GM12875 (cell line): ENCODE results near the gene PCK1.

Experiments used
- H3K4me3 ChIP-seq: one replicate; pipeline ENCODE4 v1.5.1; 2011; ENCODE audit warnings: low read depth, low read length, control low read depth
- TF ChIP-seq, protein P1 (sequence below): IDR thresholded peaks from 2 replicates; pipeline ENCODE4 v1.5.1; 2011; ENCODE audit warnings: low read depth, mild to moderate bottlenecking, control low read depth, inconsistent platforms, low read length, moderate library complexity, borderline replicate concordance; ENCODE audit not compliant: insufficient read depth

Gene PCK1

DNA sequence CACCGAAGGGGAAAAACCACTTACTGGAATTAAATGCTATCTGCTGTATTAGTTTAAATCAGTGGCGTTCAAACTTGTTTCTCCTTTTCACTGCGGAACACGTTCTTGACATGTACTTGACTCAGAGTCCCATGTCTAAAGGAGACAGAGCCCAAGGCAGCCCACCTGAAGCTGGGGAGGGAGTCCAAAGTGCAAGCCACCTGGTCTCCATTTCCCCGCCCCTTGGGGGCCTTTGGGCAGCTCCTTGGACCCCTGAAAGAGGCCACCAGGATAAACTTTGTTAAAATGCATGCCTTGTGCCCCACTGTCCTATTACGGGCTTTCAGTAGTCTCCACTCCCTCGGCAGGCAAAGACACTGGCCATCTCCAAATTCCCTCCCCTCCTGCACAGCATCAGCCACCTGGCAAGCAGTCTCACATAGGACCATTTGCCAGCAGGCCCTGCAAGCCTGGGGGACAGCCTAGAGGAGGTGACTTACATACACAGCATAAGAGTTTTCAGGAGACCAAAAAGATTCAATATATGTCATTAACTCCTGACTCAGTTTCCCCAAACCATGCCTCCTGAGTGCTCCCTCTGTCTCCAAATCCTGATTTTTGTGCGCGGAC, 6.7 kb downstream of the PCK1 start:
- no peak overlapping the region for H3K4me3 ChIP-seq
- TF ChIP-seq, protein P1, sequence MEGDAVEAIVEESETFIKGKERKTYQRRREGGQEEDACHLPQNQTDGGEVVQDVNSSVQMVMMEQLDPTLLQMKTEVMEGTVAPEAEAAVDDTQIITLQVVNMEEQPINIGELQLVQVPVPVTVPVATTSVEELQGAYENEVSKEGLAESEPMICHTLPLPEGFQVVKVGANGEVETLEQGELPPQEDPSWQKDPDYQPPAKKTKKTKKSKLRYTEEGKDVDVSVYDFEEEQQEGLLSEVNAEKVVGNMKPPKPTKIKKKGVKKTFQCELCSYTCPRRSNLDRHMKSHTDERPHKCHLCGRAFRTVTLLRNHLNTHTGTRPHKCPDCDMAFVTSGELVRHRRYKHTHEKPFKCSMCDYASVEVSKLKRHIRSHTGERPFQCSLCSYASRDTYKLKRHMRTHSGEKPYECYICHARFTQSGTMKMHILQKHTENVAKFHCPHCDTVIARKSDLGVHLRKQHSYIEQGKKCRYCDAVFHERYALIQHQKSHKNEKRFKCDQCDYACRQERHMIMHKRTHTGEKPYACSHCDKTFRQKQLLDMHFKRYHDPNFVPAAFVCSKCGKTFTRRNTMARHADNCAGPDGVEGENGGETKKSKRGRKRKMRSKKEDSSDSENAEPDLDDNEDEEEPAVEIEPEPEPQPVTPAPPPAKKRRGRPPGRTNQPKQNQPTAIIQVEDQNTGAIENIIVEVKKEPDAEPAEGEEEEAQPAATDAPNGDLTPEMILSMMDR = no peak

DNA sequence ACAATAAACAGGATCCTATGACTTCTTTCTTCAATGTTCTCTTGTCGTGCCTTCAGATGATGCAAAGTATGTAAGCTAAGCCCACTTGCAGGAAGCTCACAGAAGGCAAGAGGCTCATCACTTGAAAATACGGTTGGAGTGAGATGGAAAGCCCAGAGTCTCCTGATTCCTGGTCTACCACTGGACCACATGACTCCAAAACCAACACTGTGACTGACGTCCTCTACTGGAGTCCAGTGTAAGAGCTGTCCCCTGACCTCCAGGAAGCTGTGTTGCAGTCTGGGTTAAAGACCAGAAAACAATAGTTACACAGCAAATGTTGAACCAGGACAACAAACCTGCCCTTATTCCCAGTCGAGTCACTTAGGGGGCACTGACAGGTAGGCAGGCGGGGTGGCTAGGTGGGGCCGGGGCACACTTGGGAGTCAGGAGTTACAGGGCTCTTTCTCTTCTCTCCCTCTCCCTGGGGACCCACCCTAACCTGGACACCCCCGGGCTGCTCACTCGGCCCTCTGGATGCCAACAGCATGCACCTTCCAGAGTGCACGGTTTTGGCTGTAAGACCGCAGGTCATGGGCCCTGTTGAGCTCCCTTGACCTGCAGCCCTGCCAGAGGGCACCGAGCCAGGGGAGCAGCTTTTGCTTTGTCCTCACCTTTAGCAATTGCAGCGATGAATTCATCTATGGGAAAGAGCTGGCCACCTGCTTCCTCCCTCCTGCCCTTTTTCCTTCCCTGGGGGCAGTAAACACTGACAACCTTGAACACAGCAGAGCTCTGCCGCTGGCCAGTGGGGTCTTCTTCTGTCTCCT, 7.4 kb downstream of the PCK1 start:
- no peak overlapping the region for H3K4me3 ChIP-seq
- TF ChIP-seq, protein P1 = no peak

DNA sequence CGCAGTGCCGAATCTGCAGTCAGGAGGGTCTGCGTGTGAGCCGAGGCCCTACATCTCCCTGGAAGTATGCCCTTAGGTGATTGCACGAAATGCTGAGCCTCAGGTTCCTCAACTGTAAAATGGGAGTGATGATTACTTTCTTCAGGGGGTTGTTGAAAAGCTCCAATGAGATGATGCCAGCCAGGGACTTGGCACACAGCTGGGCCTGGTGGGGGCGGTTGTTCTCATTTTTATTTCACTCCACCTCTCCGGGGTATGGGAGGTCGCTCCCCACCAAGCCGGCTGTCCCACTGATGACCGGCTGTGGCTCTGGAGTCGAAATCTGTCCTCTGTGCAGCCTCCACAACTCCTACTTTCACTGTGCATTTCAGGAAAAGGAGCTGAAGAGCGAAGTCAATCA, 8.1 kb downstream of the PCK1 start:
- H3K4me3 ChIP-seq = no peak overlapping the region
- TF ChIP-seq, protein P1 = no peak

DNA sequence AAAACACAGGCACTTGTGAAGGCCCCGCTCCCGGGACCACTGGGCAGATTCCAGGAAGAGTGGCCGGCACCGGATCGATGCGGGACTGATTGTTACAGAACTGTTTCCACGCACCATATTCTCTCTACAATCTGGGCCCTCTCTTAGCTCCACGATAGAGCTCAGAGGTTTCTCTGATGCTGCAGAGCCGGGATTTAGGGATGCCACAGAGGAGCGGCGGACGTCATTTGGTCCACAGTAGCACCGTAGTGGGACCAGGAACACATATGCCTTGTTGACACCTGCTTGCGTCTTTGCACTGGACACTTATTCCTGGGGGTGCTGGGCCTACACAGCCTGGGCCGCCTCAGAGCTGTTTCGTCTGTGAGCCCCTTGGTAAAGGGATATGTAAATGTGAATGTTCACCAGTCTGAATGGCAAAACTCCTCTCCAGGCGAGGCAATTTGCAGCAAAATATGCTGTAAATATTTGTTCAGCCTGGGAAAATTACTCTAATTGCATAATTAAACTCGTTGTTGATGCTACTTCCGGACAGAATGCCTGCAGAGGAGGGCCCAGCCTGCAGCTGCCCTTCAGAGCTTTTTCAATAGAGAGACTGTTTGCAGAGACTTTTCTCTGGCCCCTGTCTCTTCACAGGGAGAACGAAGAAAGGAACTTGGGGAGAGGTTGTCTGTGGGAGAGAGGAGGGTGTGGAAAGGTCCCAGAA, 9.4 kb downstream of the PCK1 start:
- TF ChIP-seq, protein P1 = no peak
- no peak overlapping the region for H3K4me3 ChIP-seq

DNA sequence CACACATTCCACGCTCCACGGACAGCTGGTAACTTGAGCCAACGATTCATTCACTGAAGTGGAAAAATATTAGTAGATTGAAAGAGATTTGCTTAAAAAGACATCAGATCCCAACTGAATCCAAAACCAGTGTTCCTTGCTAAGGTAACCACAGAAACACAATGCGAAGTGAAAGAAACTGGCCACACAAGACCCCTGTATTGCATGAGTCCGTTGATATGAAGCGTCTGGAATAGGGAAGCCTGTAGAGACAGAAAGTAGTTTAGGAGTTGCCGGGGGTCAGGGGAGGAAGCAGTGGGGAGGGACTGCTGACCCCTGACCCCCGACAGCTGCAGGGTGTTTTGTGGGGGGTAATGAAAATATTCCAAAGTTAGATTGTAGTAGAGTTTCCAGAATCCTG, 10.0 kb downstream of the PCK1 start:
- TF ChIP-seq, protein P1 = no peak

DNA sequence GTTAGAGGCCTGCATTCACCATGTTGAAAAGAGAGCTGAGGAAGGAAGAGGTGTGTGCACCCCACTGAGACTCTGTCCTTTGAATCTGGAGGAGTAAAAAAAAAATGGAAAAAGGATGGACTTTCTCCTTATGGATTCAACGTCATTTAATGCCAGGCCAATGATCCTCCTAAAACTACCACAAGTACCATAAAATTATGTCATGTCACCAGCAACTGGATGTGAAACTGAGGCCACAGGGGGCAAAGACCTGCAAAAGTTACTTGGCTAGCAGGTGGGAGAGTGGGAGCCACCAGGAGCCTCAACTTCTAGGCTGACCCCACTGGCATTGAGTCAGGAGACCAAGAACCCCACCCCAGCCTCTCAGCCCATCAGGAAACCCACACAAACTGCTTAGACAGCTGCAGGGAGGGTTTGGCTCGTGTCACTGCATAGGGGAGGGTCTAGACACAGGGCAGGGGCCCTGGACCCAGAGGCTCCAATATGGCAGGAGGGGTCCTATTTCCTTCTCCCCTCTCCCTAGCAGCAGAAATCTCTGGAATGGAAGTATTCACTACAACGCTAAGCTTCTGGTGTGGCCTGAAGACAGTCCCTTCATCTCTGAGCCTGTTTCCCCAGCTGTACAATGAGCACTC, 11.0 kb downstream of the PCK1 start:
- TF ChIP-seq, protein P1 = no peak
- H3K4me3 ChIP-seq = no peak overlapping the region

More for the DNA sequence above, 10.0 kb downstream of the PCK1 start:
- no peak overlapping the region for H3K4me3 ChIP-seq
